Measurements from ENCODE around the gene DHX30.
A peak's percentile ranks its signal among the peaks of the same experiment; 100 is the strongest.
"Not testable (repeated sequence)": the region's sequence is repeated elsewhere in the genome, so short reads cannot be mapped to it uniquely, and the experiment has no call there.

DHX30 gene

GRCh38 chr3:47813551-47814177, 10.7 kb downstream of the DHX30 start:
- DNase-seq (ENCODE audit: low read depth in 3 of 3), result no peak

GRCh38 chr3:47817609-47818008, 14.7 kb downstream of the DHX30 start:
- no peak for DNase-seq (ENCODE audit: low read depth in 3 of 3)

DNA sequence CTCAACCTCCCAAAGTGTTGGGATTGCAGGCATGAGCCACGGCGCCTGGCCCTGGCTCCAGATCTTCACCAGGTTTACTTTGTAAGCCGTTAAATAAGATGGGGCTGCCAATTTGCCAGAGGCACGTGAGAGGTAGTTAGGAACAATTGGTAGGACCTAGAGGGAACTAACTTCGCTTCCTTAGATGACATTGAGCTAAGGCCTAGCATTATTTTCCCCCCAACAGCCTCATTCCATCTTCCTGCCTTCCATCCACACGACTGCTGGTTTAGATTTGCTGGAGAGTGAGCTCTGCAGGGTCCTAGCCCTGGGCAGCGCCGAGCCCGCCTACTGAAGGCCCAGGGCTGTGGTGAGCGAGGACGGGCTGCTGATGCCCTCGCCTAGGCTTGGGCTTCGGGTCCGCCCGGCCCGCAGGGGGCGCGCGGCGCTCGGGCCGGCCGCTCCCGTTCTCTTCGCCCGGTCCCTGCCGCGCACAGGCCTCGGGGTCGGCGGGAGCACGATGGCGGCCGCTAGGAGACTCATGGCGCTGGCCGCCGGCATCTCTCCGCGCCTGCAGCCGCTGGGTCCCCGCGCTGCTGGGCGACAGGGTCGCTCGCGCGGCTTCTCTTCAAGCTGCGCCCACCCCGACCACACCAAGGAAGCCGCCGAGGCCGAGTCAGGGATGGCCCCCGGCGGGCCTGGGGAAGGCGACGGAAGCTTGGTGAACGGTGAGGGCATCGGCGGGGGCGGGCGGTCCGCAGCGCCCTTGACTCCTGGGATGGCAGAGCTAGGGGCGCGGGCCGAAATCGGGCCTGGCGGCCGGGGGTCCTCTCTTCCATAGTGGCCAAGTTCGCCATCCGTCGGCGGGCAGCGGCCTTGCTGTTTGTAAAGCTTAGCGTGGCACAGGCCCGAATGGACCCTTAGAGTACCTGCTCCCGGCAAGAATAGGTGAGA, 21.9 kb downstream of the DHX30 start:
- DNase-seq (ENCODE audit: low read depth in 3 of 3), result peak; percentile 51 to 72 (median 71)

DNA sequence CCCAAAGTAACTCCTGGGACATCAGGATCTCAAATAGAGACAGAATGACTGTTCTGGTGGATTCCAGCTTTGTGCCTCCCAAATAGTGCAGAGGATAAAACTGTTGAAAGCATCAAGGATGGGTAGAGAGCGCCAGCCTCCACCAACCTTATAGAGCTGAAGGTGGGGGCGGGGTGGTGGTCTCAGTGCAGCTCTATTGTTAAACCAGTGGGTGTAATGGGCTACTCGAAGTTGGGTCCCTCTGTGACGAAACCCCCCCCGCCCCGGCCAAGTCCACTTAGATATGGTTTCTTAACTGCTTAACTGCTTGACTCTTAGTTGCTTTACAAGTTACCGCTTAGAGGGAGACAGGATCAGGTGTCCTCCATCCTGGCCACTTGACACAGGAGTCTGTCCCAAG, 22.7 kb downstream of the DHX30 start:
- DNase-seq (ENCODE audit: low read depth in 3 of 3), result no peak

GRCh38 chr3:47829482-47829881, 26.5 kb downstream of the DHX30 start:
- not testable (repeated sequence) for DNase-seq (ENCODE audit: low read depth in 3 of 3)

DNA sequence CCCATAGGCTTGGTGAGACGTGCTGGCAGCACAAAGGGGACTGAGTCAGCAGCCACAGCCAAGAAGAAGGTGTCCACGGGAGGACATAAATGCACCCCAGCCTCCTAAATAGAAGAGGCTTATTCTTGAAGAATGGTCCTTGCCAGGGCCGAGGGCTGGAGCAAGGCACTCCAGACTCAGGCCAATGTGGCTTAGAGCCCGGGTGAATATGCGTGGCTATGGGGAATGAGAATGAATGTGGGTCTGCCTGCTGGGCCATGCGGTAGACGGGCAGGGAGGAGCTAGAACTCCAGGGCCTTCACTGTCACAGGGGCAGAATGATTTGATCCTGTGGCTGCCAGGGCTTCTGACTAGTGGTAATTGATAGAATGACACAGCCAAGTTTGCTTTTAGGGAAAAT, 34.0 kb downstream of the DHX30 start:
- no peak for DNase-seq (ENCODE audit: low read depth in 3 of 3)

GRCh38 chr3:47838503-47838902, 35.6 kb downstream of the DHX30 start:
- no peak for DNase-seq (ENCODE audit: low read depth in 3 of 3)

DNA sequence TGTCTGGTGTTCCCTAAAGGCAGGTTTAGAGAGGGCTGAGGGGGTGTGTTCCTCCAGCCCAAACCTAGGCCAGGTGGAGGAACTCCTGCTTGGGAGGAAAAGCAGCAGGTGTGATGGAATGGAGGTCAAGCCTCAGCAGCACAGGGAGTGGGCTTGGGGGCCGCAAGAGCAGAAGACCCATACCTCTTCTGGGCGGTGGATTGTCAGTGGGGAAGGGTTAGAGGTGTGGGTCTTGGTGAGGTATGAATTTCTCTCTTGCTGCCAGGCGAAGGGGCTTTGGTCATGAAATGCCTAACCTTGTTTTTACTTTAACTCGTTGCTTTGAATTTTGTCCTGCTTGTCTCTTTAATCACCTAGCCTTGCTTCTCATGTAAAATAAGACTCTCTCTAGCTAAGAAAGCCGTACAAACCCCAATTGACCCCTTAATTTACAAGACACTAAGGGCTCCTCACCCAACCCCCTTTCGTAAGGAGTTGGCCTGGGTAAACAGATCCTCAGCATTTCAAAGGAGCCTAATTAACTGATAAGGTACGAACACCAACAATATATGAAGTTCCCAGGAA, 38.9 kb downstream of the DHX30 start:
- no peak for DNase-seq (ENCODE audit: low read depth in 3 of 3)

GRCh38 chr3:47846186-47846879, 43.4 kb downstream of the DHX30 start:
- DNase-seq (ENCODE audit: low read depth in 3 of 3), result no peak

- DNase-seq (ENCODE audit: low read depth in 3 of 3), result no peak
Observed at GRCh38 chr3:47846880-47847248, 43.9 kb downstream of the DHX30 start.

GRCh38 chr3:47847260-47847659, 44.3 kb downstream of the DHX30 start:
- no peak for DNase-seq (ENCODE audit: low read depth in 3 of 3)

- no peak for DNase-seq (ENCODE audit: low read depth in 3 of 3)
Observed at GRCh38 chr3:47847801-47848518, 45.0 kb downstream of the DHX30 start.

DNA sequence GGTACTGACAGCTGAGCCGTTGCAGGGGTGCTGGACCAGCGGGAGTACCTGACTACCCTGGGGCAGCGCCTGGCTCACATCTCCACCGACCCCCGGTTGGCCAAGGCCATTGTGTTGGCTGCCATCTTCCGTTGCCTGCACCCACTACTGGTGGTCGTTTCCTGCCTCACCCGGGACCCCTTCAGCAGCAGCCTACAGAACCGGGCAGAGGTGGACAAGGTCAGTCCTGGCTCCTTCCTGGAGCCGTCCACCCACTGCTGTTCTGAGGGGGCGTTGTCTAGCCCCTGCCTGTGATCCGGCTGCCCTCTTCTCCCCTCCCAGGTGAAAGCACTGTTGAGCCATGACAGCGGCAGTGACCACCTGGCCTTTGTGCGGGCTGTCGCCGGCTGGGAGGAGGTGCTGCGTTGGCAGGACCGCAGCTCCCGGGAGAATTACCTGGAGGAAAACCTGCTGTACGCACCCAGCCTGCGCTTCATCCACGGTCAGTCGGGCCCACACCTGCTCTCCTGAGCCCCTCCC, 45.7 kb downstream of the DHX30 start:
- DNase-seq (ENCODE audit: low read depth in 3 of 3), result no peak

DNA sequence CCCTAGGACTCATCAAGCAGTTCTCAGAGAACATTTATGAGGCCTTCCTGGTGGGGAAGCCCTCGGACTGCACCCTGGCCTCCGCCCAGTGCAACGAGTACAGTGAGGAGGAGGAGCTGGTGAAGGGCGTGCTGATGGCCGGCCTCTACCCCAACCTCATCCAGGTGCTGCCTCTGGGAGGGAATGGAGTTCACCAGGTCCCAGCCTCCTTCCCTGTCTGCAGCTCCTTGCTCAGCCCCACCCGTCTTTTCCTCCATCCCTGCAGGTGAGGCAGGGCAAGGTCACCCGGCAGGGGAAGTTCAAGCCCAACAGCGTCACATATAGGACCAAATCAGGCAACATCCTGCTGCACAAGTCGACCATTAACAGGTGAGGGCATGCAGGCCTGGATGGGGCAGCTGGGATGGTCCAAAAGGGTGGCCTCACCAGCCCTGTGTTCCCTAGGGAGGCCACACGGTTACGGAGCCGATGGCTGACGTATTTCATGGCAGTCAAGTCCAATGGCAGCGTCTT, 46.3 kb downstream of the DHX30 start:
- no peak for DNase-seq (ENCODE audit: low read depth in 3 of 3)

- DNase-seq (ENCODE audit: low read depth in 3 of 3), result no peak
Observed at GRCh38 chr3:47849699-47850563, 47.0 kb downstream of the DHX30 start.

DNA sequence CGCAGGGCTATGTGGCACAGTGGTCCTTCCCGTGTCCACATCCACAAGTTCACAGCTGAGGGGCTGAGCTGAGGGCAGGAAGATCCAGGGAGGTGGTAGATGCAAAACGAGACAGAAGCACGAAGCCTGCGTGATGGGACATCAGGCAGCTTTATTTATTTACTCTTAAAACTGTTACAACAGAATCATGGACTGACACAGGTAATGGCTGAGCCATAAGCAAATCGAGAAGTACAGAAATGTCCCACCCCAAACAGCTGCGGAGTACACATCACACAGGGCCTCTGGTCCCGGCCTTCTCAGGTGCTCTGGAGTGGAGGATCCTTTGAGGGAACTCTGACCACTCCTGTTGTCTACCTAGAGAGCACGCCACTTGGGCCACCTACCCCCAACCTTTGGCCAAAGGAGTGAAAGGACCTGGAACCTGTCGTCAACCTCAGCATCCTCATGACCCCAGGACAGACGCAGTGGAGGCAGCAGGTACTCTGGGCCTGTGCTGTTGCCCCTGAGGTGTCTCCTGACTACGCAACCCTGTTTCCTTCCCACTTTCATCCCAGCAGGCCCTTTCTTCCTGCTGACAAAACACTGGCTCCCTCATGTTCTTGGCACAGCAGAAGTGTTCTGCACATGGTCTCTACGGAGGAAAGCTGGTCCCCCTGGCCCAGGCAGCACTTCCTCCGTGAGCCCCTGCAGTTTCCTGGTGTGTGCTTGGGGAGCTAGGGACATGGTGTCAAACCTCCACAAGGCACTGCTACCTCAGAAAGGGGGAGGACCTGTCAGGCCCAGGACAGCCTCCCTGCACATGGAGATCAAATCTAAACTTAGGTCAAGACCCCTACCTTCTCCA, 47.8 kb downstream of the DHX30 start:
- DNase-seq (ENCODE audit: low read depth in 3 of 3), result no peak

DNA sequence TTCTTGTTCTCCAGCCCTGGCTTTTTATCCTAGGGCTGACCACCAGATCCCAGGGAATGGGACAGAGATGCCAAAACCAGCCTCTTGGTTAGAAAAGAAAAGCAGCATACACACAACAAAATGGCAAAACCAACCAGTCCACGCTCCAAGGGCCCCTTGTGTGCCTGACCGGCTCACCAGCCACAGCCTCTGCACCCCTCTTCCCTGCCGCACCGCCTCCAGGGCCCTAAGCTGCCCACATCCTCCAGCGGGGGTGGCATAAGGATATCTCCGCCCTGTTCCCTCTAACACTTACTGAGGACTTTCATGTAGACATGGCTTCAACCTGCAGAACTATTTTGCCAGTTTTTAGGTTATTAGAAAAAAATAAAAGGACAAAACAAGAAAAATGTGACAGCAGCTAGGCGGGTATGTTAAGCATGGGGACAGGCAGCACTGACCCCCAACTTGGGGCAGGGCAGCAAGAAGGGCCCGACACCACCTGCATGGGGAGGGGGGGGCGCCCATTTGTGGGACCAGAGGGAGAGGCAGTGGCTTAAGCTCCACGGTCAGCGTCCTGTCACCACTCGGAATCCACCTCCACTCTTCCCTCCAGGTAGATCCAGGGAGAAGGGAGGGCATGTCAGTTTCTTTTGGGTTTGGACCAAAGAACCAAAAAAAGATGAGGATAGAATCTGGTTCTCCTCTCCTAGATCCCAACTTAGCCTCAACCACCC, 49.1 kb downstream of the DHX30 start:
- DNase-seq (ENCODE audit: low read depth in 3 of 3), result no peak

All from stimulated activated CD4-positive, alpha-beta T cell treated with anti-CD3 and anti-CD28 coated beads, TNF-alpha, amount 100 ng/mL, for 24 hours (primary cell).